ENCODE measurements around the gene LILRA6.
"Not testable (repeated sequence)": the region's sequence is repeated elsewhere in the genome, so short reads cannot be mapped to it uniquely, and the experiment has no call there.

LILRA6 gene

DNA sequence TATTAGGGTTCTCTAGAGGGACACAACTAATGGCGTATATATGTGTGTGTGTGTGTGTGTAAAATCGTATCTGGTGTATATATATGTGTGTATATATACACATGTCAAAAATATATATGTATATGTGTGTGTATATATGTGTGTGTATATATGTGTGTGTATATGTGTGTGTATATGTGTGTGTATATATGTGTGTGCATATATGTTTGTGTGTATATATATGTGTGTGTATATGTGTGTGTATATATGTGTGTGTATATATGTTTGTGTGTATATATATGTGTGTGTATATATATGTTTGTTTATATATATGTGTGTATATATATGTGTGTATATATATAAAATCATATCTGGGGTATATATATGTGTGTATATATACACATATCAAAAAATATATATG, 19.9 kb upstream of the LILRA6 start:
- DNase-seq (ENCODE audit: low read depth): no peak

DNA sequence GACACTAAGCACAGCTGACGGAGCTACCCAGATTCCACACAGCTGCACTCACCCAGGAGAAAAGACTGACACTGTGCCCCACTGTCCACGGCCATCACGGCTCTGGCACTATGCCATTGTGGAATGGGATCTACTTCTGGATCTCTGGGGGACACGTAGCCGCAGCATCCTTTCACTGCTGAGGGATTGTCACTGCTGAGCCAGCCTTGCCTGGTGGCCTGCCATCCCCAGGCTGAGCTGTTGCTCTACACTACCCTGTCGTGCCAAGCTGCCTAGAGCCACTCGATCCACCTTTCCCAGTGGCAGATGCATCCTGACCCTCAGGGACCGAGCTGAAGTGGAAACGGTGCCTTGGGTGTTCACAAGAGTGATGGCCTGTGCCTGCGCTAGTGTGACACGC, 19.5 kb upstream of the LILRA6 start:
- DNase-seq (ENCODE audit: low read depth): no peak

DNA sequence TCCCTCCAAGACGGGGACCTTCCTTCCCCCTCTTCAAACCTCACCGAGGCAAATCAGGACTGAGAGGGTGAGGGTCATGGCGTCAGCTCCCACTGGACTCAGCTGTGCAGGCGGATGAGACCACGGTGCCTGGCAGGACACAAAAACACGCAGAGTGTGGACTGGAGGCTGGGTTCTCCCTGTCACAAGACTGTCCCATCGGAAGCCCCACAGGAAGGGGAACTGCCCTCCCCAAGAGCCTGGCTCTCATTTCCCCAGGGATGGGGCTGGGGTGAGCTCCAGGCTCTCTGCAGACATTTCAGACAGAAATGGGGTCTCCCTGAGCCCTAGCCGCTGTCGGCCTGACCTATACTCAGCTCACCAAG, 14.5 kb upstream of the LILRA6 start, which contains the start of gene LILRB5:
TSS of gene LILRB5 (minus strand) at position 158 of the 365 bp plus-strand sequence. CDS start at position 78, 80 bp downstream.
- DNase-seq (ENCODE audit: low read depth): no peak

DNA sequence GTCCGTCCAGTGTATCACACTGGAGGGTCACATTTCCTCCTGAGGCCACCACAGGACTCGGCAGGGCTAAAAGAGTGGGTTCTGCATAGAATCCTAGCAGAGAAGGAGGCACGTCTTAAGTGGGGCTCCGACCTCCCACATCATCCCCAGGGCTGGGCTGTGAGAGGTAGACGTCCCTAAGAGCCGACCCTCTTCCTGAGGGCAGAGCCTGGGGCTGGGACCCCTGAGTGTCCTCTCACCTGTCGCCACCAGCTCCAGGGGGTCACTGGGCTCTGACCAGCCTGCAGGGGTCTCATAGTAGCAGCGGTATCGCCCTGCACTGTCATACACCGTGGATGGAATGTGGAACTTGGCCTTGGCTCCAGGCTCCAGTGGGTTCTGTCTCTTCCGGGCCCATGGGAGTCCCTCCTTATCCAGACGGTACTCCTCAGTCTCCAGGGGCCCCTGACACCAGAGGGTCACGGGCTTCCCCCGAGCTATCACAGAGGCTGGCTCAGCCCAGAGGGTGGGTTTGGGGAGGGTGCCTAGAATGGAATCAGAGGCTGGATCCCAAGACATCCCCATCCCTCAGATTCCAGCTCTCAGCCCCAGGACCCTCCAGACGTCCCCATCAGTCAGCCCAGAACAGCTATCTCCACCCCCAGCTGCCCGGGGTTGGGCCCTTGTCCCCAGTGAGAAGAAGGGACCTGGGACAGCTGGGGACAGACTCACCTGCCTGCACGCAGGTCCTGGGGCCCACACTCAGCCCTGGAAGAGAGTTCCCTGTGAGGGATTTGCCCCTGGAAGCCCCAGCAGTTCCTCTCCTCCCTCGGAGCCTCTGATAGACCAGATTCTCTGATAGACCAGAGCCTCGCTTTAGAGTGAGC, 13.9 kb upstream of the LILRA6 start:
- no peak for DNase-seq (ENCODE audit: low read depth)

DNA sequence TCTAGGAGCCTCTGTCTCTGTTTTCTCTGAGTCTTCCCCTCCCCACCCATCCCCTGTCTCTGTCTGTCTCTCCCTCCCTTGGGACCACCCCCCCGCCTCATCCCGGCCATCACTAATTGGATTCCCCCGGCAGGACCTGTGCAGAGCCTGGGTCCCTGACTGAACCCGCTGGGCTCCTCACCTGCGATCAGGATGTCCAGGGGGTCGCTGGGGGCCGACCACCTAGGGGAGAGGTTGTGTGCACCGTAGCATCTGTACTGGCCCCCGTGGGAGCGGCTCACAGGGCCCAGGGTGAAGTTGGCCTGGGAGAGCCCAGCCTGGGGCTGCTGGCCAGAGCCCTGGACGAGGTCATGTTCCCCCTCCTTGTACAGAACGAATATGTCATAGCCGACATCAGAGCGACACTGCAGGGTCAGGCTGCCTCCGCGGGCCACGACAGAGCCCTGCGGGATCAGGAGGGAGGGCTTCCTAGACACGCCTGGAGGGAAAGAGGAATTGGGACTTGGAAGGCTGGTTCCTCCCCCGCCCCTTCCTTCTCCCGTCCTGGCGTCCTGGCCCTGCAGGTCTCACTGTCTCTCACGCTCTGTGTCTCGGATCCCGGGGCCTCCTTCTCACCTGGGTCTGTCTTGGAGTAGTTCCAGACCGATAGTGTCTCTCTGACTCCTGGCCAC, 12.7 kb upstream of the LILRA6 start:
- no peak for DNase-seq (ENCODE audit: low read depth)

DNA sequence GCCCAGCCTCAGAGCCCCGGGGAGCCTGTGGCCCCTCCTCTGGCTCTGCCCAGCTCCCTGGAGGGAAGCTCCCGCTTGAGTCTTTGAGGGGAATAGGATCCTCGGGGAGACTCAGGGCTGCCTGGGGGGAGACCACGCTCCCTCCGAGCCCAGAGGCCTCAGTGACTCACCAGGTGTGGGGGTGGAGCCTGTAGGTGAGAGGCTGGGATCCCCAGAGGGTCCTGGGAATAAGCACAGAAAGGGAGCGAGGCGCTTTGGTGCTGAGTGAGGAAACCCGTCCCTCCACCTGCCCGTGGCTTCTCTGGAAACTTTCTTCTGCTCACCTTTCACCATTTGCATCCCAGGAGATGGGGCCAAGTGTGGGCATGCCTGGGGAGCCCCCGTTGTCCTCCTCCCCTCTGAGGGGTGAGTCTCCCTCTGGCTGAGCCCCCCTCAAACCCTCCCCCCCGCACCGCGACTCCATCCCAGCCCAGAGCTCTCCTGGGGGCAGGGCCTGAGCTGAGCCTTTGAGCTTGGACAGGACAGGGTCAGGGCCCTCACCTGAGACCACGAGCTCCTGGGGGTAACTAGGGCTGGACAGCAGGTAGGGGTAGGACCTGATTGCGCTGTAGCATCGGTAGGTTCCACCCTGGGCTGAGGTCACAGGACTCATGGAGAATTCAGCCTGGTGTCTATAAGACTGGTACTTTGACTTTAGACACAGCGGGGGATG, 11.8 kb upstream of the LILRA6 start:
- DNase-seq (ENCODE audit: low read depth): no peak

DNA sequence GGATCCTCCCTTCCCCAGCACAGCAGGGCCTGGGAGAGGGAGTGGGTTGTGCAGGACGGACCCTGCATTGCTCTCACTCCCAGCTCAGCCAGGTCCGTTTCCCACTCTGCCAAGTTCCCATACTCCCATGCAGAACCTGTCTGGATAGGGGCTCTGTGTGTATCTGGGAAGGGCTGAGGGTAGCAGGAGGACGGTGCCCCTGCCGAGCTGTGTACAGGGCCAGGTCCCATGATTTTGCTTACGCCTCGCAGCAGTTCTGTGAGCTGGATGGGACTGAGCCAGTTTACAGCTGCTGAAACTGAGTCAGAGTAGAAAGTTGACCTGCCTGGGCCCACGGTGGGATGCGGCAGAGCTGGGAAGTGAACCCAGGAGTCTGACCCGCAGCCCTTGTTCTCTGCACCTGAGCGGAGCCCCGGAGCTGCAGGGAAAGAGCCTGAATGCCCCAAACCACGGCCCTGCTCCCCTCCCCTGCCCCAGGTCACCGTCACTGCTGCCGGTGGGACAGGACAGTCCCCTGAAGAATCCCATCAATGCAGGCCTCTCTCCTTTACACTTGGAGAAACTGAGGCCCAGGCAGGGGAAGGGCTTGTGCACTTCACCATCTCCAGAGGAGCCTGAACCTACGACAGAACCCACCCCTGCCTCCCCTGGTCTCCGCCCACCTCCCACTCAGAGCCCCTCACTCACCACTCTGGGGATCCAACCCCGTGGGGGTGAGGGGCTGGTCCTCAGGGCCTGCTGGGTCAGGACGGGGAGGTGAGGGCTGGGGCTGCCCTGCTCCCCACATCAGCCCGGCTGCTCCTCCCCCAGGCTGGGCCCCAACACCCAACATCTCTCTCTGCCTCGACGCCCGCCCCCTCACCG, 11.0 kb upstream of the LILRA6 start:
- no peak for DNase-seq (ENCODE audit: low read depth)

DNA sequence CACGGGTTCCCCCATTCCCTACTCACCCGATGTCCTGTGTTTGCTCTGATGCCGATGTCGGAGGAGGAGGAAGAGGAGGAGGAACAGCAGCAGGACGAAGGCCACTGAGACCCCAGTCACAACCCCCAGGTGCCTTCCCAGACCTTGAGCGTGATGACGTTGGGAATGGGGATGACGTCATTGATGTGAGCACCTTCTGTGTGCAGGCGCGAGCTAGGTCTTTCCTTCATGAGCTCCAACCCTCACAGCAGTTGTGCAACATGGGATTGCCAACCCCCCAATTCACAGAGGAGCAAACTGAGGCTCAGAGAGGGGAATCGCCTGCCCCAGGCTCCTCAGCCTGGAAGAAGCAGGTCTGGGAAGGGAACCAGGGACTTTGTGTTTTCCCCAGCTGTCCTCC, 10.3 kb upstream of the LILRA6 start:
- DNase-seq (ENCODE audit: low read depth): no peak

DNA sequence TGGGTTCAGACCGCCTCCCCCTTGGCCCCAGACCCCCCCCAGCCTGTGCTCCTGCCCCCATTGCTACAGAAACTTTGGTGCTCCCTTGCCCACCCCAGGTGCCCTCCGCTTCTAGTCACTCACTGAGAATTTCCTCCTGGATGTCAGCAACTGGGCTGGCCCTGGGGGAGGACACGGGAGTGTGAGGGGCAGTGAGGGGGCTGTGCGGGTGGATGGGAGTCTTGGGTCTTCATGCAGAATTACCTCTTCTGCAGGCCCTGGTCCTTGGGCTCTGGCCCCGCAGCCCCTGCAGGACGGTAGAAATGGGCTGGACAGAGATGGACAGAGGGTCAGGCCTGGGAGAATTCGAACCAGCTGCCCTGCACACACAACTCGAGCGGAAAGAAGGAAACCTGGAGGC, 9.7 kb upstream of the LILRA6 start:
- DNase-seq (ENCODE audit: low read depth): no peak

DNA sequence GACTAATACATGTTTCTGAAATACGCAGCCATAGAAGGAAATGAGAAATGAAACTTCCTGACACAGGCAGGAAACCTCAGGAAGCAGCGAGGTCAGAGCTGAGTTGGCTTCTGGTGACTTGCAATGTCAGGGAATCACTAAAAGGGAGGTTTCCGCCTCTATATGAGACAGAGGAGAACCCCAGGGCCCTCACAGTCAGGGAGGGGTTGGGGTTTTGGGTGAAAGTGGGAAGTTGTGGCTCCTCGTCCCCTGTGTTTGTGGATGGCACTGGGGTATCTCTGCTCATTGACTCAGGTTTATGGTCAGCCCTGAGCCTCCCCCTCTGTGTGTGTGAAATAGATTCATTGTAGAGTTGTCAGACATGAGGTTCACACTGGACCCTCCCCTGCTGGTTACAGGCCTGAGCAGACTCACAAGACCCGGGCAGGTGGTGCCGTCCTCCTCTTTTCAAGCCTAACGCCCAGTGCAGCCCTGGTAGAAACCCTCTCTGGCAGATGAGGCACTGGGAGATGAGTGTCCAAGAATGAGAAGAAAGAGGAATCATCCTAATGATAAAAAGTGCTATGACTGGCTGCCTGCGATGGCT, 5.5 kb upstream of the LILRA6 start:
- no peak for DNase-seq (ENCODE audit: low read depth)

DNA sequence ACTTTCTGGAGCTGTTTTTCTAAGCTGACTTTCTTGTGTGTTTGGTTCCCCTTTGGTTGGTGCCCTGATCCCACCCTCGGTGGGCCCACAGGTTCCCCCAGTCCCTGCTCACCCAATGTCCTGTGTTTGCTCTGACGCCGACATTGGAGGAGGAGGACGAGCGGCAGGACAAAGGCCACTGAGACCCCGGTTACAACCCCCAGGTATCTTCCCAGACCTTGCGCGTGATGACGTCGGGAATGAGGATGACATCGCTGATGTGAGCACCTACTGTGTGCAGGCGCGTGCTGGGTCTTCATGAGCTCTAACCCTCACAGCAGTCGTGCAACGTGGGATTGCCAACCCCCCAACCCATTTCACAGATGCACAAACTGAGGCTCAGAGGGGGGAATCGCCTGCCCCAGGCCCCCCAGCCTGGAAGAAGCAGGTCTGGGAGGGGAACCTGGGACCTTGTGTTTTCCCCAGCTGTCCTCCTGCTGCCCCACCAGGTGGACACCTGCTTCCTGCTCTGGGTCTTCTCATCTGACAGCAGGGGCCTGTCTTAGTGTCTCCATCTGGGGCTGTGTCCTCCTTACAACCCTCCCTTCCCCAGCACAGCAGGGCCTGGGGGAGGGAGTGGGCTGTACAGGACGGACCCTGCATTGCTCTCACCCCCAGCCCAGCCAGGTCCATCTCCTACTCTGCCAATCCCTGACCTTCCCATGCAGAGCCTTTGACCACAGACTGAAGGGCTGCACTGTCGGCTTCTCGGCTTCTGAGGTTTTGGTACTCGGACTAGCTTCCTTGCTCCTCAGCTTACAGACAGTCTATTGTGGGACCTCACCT, 4.7 kb upstream of the LILRA6 start:
- no peak for DNase-seq (ENCODE audit: low read depth)

DNA sequence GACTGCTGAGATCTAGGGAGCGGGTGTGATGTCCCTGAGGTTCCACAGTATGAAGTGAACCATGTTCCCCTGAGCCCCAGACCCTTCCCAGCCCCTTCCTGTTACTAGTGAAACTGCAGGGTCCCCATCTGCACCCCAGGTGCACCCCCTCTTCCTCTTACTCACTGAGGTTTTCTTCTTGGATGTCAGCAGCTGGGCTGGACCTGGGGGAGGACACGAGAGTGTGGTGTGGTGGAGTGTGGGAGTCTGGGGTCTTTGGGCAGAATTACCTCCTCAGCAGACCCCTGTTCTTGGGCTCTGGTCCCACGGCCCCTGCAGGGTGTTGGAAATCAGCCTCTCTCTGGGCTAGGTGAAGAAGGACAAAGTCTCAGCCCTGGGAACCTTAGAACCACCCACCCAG, 3.3 kb upstream of the LILRA6 start:
- DNase-seq (ENCODE audit: low read depth): no peak

DNA sequence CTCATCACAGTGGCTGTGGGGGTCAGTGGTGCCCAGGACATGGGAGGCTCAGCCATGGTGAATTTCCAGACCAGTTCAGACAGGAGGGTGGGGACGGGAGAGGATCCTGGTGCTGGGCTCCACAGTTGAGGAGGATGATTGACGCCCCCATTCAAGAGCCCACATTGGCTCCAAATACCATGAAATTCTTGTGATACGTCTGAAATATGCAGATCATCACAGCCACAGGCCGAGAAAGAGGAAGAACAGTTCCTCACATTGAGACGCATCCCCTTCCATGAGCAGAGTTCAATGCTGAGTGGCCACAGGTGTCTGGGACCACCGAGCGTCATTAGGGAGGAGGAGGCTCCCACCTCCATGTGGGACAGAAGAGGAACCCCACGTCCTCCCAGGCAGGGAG, 1.2 kb upstream of the LILRA6 start:
- DNase-seq (ENCODE audit: low read depth): not testable (repeated sequence)

DNA sequence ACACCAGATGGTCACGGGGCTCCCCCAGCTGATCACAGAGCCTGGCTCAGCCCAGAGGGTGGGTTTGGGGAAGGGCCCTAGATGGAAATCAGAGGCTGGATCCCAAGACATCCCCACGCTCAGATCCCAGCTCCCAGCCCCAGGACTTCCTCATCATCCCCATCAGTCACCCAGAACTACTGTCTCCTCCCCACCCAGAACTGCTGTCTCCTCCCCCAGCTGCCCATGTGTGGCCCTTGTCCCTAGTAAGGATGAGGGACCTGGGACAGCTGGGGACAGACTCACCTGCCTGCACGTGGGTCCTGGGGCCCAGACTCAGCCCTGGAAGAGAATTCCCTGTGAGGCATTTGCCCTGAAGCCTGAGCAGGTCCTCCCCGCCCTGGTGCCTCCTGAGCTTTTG, 356 bp downstream of the LILRA6 start:
- DNase-seq (ENCODE audit: low read depth): not testable (repeated sequence)

DNA sequence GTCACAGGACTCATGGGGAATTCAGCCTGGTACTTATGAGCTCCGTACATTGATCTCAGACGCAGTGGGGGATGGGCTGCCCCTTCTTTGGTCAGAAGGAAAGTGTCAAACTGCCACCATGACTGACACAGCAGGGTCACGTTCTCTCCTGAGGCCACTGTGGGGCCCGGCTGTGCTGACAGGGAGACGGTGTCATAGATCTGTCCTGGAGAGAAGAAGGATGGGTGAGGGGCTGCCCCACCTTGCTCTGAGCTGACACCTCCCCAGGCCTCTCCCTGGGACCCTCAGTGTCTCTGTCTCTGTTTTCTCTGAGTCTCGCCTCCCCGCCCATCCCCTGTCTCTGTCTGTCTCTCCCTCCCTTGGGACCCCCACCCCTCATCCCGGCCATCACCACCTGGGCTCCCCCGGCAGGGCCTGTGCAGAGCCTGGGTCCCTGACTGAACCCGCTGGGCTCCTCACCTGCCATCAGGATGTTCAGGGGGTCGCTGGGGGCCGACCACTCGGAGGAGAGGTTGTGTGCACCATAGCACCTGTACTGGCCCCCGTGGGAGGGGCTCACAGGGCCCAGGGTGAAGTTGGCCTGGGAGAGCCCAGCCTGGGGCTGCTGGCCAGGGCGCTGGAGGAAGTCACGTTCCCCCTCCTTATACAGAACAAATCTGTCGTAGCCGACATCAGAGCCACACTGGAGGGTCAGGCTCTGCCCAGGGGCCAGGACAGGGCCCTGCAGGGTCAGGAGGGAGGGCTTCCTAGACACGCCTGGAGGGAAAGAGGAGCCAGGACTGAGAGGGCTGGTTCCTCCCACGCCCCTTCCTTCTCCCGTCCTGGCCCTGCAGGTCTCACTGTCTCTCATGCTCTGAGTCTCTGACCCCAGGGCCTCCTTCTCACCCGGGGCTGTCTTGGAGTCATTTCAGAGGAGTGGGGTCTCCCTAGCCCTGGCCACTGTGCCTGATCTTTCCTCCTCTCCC, 1.9 kb downstream of the LILRA6 start:
- DNase-seq (ENCODE audit: low read depth): not testable (repeated sequence)

DNA sequence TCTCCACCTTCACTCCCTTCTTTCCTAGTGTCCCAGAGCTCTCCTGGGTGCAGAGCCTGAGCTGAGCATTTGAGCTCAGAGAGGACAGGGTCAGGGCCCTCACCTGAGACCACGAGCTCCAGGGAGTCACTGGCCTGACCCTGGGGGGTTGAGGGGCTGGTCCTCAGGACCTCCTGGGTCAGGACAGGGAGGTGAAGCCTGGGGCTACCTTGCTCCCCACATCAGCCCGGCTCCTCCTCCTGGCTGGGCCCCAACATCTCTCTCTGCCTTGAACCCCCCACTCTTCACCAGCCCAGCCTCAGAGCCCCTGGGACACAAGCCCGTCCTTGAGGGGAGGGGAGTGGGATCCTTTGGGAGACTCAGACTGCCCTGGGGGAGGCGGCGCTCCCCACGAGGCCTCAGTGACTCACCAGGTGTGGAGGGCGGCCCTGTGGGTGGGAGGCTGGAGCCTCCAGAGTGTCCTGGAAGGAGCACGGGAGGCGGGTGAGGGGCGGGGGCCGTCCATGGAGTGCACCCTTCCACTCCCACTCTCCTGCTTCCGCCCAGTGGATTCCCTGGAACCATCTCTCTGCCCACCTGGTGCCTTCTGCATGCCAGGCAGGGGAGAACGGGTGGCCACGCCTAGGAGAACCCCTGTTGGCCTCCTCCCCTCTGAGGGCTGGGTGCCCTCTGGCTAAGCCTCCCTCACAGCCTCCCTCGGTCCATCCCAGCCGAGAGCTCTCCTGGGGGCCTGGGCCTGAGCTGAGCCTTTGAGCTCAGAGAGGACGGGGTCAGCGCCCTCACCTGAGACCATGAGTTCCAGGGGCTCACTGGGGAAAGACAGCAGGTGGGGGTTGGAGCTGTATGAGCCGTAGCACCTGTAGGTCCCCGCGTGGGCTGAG, 2.9 kb downstream of the LILRA6 start:
- DNase-seq (ENCODE audit: low read depth): not testable (repeated sequence)

DNA sequence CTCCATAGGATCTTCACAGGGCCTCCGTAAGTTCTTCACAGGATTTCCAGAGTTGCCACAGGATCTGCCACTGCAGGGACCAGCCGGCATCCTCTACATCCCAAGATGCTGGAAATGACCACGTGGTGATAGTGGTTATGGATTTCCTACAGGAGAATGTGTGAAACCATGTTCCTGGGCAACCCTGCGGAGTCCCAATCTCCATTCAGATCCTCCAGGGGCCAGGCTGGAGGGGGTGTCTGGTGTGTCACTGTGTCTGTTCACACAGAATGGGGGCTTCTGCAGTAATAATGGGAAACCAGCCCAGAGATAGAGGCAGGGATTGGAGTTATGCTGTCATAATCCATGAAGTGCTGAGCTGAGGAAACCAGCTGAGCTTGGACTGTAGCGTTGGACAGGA, 8.6 kb downstream of the LILRA6 start:
- no peak for DNase-seq (ENCODE audit: low read depth)

Data from HS-5 (cell line).